Neuronal stem cell (in vitro differentiated cells): ENCODE data around the gene DLG1.

Source experiments
- DNase-seq: peaks from one replicate; pipeline ENCODE4 v3.0.0-alpha.2; 2013; ENCODE audit warnings: low spot score
- H2AFZ ChIP-seq: one replicate; pipeline ENCODE4 v1.6.1; 2013; ENCODE audit warnings: mild to moderate bottlenecking, low read length, inconsistent platforms
- H2AK5ac ChIP-seq: 2 replicates; pipeline ENCODE4 v1.6.1; 2013; ENCODE audit warnings: low read depth, mild to moderate bottlenecking, inconsistent platforms, low read length, moderate library complexity, mixed read lengths
- H2BK120ac ChIP-seq: 2 replicates; pipeline ENCODE4 v1.6.1; 2013; ENCODE audit warnings: low read depth, mild to moderate bottlenecking, inconsistent platforms, low read length, moderate library complexity, mixed read lengths
- H2BK12ac ChIP-seq: one replicate; pipeline ENCODE4 v1.6.1; 2013; ENCODE audit warnings: low read length, inconsistent platforms
- H2BK15ac ChIP-seq: 2 replicates; pipeline ENCODE4 v1.6.1; 2013; ENCODE audit warnings: mild to moderate bottlenecking, low read length, inconsistent platforms, mixed read lengths
- H2BK5ac ChIP-seq: one replicate; pipeline ENCODE4 v1.6.1; 2013; ENCODE audit warnings: inconsistent platforms, mild to moderate bottlenecking, low read length, moderate library complexity
- H3K14ac ChIP-seq: one replicate; pipeline ENCODE4 v1.6.1; 2013; ENCODE audit warnings: low read length, inconsistent platforms
- H3K18ac ChIP-seq: 2 replicates; pipeline ENCODE4 v1.6.1; 2013; ENCODE audit warnings: low read length, inconsistent platforms
- H3K23ac ChIP-seq: 2 replicates; pipeline ENCODE4 v1.6.1; 2013; ENCODE audit warnings: low read depth, mild to moderate bottlenecking, mixed read lengths, low read length, inconsistent platforms; ENCODE audit not compliant: poor library complexity
- H3K27ac ChIP-seq: replicated peaks from 3 replicates; pipeline ENCODE4 v1.5.1; 2013; ENCODE audit warnings: low read length, inconsistent platforms
- H3K27me3 ChIP-seq, 3 experiments: 2 replicates each; pipeline ENCODE4 v1.6.1; 2013; ENCODE audit warnings: low read length in 3 of 3, mild to moderate bottlenecking in 2 of 3, inconsistent platforms in 1 of 3, low read depth in 1 of 3, mixed read lengths in 1 of 3, moderate library complexity in 1 of 3; ENCODE audit not compliant: control insufficient read depth in 3 of 3, insufficient read depth in 3 of 3
- H3K36me3 ChIP-seq, 2 donors: replicated peaks in 1 of 2; 2 replicates each; pipeline ENCODE4 v1.6.1; 2013; ENCODE audit warnings: low read length in 2 of 2; ENCODE audit not compliant: control insufficient read depth in 2 of 2, insufficient read depth in 2 of 2
- H3K4ac ChIP-seq: 2 replicates; pipeline ENCODE4 v1.6.1; 2013; ENCODE audit warnings: inconsistent platforms, mild to moderate bottlenecking, low read length, moderate library complexity
- H3K4me1 ChIP-seq, 2 donors: 1 replicate in 1 of 2; 2 replicates in 1 of 2; pipeline ENCODE4 v1.6.1; 2013; ENCODE audit warnings: low read length in 2 of 2, low read depth in 1 of 2; ENCODE audit not compliant: control insufficient read depth in 2 of 2, insufficient read depth in 1 of 2
- H3K4me2 ChIP-seq: one replicate; pipeline ENCODE4 v1.6.1; 2013; ENCODE audit warnings: mild to moderate bottlenecking, low read length, inconsistent platforms; ENCODE audit not compliant: insufficient read depth, poor library complexity, severe bottlenecking
- H3K4me3 ChIP-seq, 2 donors: 2 replicates each; pipeline ENCODE4 v1.5.1; 2013; ENCODE audit warnings: low read length in 2 of 2, mild to moderate bottlenecking in 2 of 2, inconsistent platforms in 1 of 2, moderate library complexity in 1 of 2
- H3K79me1 ChIP-seq: one replicate; pipeline ENCODE4 v1.6.1; 2013; ENCODE audit warnings: low read depth, mild to moderate bottlenecking, inconsistent platforms, low read length, moderate library complexity
- H3K9ac ChIP-seq: one replicate; pipeline ENCODE4 v1.6.1; 2013; ENCODE audit warnings: mild to moderate bottlenecking, low read depth, low read length, inconsistent platforms; ENCODE audit not compliant: poor library complexity
- H3K9me3 ChIP-seq, 2 donors: replicated peaks in 1 of 2; 2 replicates each; pipeline versions ENCODE3 to v1.6.1; 2013; ENCODE audit warnings: low read length in 2 of 2, mild to moderate bottlenecking in 2 of 2, inconsistent platforms in 1 of 2, low read depth in 1 of 2, mixed read lengths in 1 of 2, moderate library complexity in 1 of 2; ENCODE audit not compliant: control insufficient read depth in 2 of 2, insufficient read depth in 1 of 2
- H4K8ac ChIP-seq: one replicate; pipeline ENCODE4 v1.6.1; 2013; ENCODE audit warnings: low read depth, mild to moderate bottlenecking, inconsistent platforms, low read length, moderate library complexity
- H4K91ac ChIP-seq: one replicate; pipeline ENCODE4 v1.6.1; 2013; ENCODE audit warnings: low read length, low read depth, mild to moderate bottlenecking, inconsistent platforms; ENCODE audit not compliant: poor library complexity
- WGBS, 2 donors: extraction: QIAGEN DNeasy Blood & Tissue Kit; methylation state at CpG; one replicate each; pipeline ENCODE4 v1.1.7; 2013; ENCODE audit warnings: missing lambda C conversion rate in 2 of 2, mixed read lengths in 1 of 2; ENCODE audit not compliant: insufficient read length in 2 of 2, insufficient replicate concordance in 1 of 2; ENCODE audit errors: extremely low coverage in 2 of 2; 5-methylcytosine and 5-hydroxymethylcytosine counted together

The DLG1 gene

DNA sequence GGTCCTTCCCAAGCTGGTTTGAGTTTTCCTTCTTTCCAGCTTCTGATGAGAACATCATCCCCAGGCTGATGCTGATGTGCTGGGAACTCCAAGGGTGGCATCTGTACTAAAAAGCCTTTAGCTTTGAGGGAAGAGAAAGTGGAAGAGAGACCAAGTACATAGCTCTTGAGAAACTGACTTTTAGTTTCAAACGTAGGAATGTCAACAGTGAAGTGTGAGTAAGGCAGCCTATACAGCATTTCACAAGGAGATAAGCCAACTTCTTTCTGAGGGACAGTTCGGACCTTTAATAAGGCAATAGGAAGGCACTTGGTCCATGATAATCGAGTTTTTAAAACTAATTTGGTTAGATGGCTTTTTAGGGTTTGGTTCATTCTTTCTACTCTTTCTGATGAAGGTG is 53.7 kb downstream of the DLG1 start:
- DNase-seq: no peak
- Histone ChIP-seq H2BK120ac (no peak overlapping the region), H2BK15ac (no peak overlapping the region), H4K91ac (no peak overlapping the region), H3K27ac (no peak overlapping the region), H2BK5ac (no peak overlapping the region), H2AK5ac (no peak overlapping the region), H3K18ac (no peak overlapping the region), H2AFZ (no peak overlapping the region), H3K36me3 (peaks cover 13 to 41% of the 10 kb centered on the region in 2 donors), H3K79me1 (peaks cover 4% of the 10 kb centered on the region), H3K14ac (no peak overlapping the region), H3K27me3 (no peaks in the 10 kb centered on the region), H3K4me1 (no peaks in the 10 kb centered on the region), H2BK12ac (no peak overlapping the region), H4K8ac (no peak overlapping the region), H3K4me2 (no peak overlapping the region), H3K4ac (no peak overlapping the region), H3K9ac (no peak overlapping the region), H3K9me3 (peaks cover 40 to 98% of the 10 kb centered on the region in 2 donors), H3K23ac (no peak overlapping the region), H3K4me3 (no peak overlapping the region)
- no CpG with 5 or more reads among the region's 3 CpGs for whole genome bisulfite sequencing, 2 donors

- Histone ChIP-seq H3K79me1 (peaks cover 4% of the 10 kb centered on the region), H3K4ac (no peak overlapping the region), H4K91ac (no peak overlapping the region), H2BK5ac (no peak overlapping the region), H2AK5ac (no peak overlapping the region), H3K14ac (no peak overlapping the region), H3K4me3 (no peak overlapping the region), H3K4me2 (no peak overlapping the region), H3K27ac (no peak overlapping the region), H3K18ac (no peak overlapping the region), H3K9ac (no peak overlapping the region), H3K23ac (no peak overlapping the region), H2BK15ac (no peak overlapping the region), H3K36me3 (peaks cover 13 to 38% of the 10 kb centered on the region in 2 donors), H3K4me1 (peaks cover 0 to under 1% of the 10 kb centered on the region in 2 donors), H3K27me3 (no peaks in the 10 kb centered on the region), H3K9me3 (peaks cover 31 to 84% of the 10 kb centered on the region in 2 donors), H2AFZ (no peak overlapping the region), H4K8ac (no peak overlapping the region), H2BK12ac (no peak overlapping the region), H2BK120ac (no peak overlapping the region)
- WGBS, 2 donors: no CpG with 5 or more reads among the region's 7 CpGs
- no peak for DNase-seq
These were observed 55.5 kb downstream of the DLG1 start for GRCh38 chr3:197242784-197243432.

DNA sequence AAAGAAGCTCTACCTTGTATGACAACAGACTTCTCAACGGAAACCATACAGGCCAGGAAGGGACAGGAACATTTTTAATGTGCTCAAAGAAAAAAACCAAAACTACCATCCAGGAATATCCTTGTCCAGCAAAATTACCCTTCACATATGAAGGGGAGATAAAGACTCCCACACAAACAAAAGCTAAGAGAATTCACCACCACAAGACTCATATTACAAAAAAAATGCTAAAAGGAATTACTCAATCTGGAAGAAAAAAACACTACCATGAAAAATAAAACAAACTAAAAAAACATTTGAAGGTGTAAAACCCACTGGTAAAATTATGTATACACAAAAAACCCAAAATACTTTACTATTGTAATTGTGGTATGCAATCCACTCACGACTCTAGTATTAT is 57.2 kb downstream of the DLG1 start:
- Histone ChIP-seq H2BK5ac (no peak overlapping the region), H2AFZ (no peak overlapping the region), H2AK5ac (no peak overlapping the region), H3K27ac (no peak overlapping the region), H3K4me3 (no peak overlapping the region), H3K27me3 (no peaks in the 10 kb centered on the region), H3K79me1 (peaks cover 4% of the 10 kb centered on the region), H3K14ac (no peak overlapping the region), H3K9me3 (peaks cover 26 to 77% of the 10 kb centered on the region in 2 donors), H2BK120ac (no peak overlapping the region), H3K23ac (no peak overlapping the region), H3K36me3 (peaks cover 14 to 32% of the 10 kb centered on the region in 2 donors), H3K9ac (no peak overlapping the region), H3K4ac (no peak overlapping the region), H2BK15ac (no peak overlapping the region), H2BK12ac (no peak overlapping the region), H4K8ac (no peak overlapping the region), H3K4me1 (peaks cover 0 to 6% of the 10 kb centered on the region in 2 donors), H3K4me2 (no peak overlapping the region), H3K18ac (no peak overlapping the region), H4K91ac (no peak overlapping the region)
- no peak for DNase-seq
- WGBS, 2 donors: no CpG with 5 or more reads among the region's 2 CpGs

DNA sequence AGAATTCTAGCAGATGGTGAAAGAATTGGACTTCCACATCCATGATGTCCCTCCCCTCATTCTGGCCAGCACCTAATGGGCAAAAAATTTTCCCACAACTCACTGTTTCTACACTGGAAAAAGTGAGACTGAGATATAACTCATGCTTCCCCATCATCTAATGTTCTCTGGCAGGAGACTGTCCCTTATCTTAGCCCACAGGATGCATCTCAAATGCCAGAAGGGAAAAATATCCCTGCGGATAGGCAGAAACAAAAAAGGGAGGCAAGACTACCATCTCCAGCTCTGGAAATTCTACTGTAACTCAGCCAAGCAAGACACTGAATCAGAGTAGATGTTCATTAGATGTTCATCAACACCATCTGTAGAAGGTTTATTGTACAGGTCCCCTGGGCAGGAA is 58.6 kb downstream of the DLG1 start:
- no peak overlapping the region for H3K18ac ChIP-seq
- WGBS, 2 donors: no CpG with 5 or more reads among the region's 1 CpG
- peaks cover 14 to 34% of the 10 kb centered on the region in 2 donors for H3K36me3 ChIP-seq
- H3K9me3 ChIP-seq: peaks cover 28 to 78% of the 10 kb centered on the region in 2 donors
- no peak overlapping the region for H3K4ac ChIP-seq
- H3K27me3 ChIP-seq: no peaks in the 10 kb centered on the region
- peaks cover 7% of the 10 kb centered on the region for H3K79me1 ChIP-seq
- no peak overlapping the region for H2BK15ac ChIP-seq
- no peak overlapping the region for H2BK120ac ChIP-seq
- no peak overlapping the region for H4K8ac ChIP-seq
- H3K14ac ChIP-seq: no peak overlapping the region
- H3K4me2 ChIP-seq: no peak overlapping the region
- H2AK5ac ChIP-seq: no peak overlapping the region
- no peak overlapping the region for H2BK12ac ChIP-seq
- H3K9ac ChIP-seq: no peak overlapping the region
- DNase-seq: no peak
- H2AFZ ChIP-seq: no peak overlapping the region
- H3K4me3 ChIP-seq: no peak overlapping the region
- no peak overlapping the region for H4K91ac ChIP-seq
- no peak overlapping the region for H2BK5ac ChIP-seq
- peaks cover 0 to 6% of the 10 kb centered on the region in 2 donors for H3K4me1 ChIP-seq
- H3K27ac ChIP-seq: no peak overlapping the region
- H3K23ac ChIP-seq: no peak overlapping the region
